ENCODE data around the gene KRT74.

DNA sequence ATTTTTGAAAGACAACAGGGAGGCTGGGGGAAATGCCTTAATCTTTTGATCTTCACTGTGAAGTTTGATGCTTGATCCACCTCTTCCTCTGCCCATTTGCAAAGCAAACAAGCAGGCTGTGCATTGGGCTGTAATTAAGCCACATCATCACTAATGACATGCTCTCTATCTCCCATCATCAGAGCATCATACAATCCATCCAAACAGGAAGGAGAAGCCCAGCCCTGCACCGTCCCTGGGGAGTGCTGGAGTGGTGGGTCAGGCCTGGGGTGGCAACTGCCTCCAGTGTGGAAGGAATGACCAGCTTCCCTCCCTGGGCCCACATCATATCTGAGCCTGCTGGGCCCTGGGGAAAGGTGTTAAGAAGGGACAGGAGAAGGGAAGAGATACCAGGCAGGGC, 6.9 kb upstream of the KRT74 start:
- TF ChIP-seq, protein P1, sequence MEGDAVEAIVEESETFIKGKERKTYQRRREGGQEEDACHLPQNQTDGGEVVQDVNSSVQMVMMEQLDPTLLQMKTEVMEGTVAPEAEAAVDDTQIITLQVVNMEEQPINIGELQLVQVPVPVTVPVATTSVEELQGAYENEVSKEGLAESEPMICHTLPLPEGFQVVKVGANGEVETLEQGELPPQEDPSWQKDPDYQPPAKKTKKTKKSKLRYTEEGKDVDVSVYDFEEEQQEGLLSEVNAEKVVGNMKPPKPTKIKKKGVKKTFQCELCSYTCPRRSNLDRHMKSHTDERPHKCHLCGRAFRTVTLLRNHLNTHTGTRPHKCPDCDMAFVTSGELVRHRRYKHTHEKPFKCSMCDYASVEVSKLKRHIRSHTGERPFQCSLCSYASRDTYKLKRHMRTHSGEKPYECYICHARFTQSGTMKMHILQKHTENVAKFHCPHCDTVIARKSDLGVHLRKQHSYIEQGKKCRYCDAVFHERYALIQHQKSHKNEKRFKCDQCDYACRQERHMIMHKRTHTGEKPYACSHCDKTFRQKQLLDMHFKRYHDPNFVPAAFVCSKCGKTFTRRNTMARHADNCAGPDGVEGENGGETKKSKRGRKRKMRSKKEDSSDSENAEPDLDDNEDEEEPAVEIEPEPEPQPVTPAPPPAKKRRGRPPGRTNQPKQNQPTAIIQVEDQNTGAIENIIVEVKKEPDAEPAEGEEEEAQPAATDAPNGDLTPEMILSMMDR (IDR thresholded peaks at IDR 0.05) = no peak
- no peak for TF ChIP-seq POLR2A (IDR thresholded peaks at IDR 0.05)
